ENCODE data around the gene LRRC42.

LRRC42 gene

DNA sequence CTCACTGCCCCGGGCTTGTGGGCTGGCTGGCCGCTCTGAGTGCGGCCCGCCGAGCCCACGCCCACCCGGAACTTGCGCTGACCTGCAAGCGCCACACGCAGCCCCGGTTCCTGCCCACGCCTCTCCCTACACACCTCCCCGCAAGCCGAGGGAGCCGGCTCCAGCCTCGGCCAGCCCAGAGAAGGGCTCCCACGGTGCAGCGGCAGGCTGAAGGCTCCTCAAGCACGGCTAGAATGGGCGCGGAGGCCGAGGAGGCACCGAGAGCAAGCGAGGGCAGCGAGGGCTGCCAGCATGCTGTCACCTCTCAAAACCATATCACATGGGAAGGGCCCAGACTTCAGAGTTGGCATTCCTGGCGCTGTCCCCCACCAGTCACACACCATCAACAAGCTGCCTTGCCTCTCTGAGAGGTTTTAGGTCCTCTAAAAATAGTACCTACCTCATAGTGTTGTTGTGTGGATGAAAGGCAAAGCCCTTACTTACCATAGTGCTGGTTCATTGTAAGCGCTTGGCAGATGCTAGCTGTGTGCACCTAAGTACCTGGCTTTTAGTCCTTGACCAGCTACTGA is 58.4 kb downstream of the LRRC42 start:
- no peak for DNase-seq (ENCODE audit: low read depth)

DNA sequence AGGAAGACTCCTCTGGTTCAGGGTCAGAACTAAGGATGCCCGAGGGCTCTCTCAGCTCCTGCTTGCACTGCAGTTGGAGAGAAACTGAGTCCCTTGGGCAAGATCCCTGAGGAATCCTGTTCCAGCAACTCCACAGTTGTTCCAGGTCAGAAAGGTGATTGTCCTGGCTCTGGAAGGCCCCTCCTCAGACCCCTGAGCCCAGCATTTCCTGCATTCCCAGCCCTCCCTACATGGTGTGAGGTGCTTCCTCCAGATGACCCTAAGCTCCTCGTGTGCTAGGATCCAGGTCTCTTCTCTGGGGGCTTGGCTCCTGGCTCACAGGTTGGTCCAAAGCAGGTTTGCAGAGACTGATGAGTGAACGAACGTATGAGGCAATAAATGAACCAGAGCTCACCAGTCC is 60.4 kb downstream of the LRRC42 start:
- no peak for DNase-seq (ENCODE audit: low read depth)

DNA sequence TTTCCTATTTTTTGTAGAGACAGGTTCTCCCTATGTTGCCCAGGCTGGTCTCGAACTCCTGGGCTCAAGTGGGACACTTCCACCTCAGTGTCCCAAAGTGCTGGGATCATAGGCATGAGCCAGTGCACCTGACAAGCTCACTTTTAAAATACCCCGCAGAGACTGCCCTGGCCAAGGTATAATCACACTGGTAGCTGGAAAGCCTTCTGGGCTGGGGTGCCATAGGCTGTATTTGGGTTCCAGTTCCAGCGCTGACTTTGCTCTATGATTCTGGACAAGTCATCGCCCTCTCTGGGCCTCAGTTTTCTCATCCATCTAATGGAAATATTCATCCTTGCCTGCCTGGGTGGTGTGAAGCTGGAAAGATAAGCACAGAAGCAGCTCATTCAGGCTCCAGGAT is 61.5 kb downstream of the LRRC42 start:
- DNase-seq (ENCODE audit: low read depth), result no peak

DNA sequence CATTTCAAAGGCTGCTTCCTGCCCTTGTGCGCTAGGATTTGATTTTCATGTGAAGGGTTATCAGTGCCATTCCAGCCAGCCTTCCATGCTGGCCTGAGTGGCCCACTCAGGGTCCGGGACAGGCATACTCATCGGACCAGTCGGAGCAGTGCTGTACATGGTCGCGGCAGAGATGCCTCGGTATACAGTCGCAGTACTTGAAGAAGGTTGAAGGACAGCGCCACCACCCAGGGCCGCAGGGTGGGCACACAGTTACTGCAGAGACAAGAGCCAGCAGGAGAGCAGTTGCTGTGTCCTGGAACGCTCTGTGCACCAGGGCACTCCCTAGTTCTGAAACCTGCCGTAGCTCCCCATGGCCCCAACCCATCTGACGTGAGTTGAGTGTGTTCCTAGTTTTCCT is 62.7 kb downstream of the LRRC42 start:
- no peak for DNase-seq (ENCODE audit: low read depth)

DNA sequence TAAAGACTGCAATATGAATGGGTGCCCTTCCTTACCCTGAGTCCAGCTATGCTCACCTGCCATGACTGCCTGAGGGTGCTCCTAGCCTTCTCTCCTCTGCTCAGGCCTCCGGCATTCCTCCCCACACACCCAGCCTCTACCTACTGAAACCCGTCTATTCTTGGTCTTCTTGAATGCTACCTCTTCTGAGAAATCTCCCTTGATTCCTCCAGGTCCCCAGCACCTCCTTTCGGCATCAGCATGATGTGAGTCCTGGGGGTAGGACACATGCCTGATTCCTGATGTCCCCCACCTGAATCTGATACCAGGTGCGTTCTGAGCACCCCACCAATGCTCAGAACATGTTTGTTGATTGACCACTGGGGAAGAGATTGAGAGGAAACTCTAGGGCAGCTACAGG is 63.3 kb downstream of the LRRC42 start:
- DNase-seq (ENCODE audit: low read depth), result no peak

DNA sequence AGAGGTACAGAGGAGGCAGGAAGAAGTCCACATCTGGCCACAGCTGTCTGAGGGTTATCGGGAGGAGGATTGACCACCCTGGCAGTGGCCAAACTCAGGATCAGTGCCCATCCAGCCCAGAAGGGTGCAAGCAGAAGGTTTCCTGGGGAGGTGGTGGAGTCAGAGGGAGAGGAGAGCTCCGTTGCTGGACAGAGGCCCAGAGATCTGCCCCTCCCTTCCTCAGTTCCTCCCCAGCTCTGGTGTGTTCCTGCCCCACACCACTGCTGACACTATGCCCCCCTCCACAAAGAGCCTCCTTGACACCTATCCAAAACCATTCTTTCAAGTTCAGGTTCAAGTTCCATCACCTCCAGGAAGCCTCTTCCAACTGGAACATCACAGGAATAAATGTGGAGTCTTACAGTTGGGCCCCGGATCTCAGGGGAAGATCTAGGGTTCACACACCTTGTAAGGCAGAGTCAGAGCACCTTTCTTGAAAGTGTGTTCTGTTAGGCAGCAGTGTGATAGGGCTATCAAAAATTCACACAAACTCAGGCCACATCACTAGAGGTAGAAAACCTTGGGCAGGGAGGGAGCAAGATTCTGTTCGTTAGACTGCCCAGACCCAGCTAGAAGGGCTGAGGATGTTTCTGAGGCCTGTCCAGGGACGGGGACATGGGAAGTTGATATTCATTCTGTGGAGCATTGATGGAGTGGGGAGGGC is 64.4 kb downstream of the LRRC42 start:
- DNase-seq (ENCODE audit: low read depth), result no peak

DNA sequence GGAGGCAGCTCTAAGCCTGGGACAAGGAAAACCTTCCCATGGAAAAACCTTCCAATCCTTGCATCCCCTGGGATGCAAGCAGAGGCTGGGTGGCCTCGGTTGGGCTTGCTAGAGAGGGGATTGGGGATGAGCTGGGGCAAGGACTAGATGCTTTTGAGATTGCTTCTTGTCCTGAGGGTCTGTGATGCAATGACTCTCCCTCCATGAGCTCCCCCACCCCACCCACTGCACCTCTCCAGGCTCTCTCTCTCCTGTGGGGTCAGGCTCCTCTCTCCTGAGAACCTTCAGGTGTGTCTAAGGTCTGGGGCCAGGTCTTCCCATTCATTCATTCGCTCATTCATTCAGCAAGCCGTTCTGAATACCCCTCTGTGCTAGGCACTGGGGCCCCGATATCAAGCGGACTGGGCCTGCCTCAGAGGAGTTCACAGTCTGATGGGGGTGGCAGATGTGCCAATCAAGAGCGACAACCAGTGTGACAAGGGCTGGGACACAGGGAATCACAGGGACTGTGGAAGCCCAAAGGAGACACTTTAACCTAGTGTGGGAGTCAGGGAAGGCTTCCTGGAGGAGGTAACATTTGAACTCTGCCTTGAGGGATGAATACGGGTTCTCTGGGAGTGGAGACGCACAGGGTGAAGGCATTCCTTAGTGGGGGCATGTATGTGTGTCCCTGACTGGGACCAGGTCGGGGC is 65.3 kb downstream of the LRRC42 start:
- no peak for DNase-seq (ENCODE audit: low read depth)

DNA sequence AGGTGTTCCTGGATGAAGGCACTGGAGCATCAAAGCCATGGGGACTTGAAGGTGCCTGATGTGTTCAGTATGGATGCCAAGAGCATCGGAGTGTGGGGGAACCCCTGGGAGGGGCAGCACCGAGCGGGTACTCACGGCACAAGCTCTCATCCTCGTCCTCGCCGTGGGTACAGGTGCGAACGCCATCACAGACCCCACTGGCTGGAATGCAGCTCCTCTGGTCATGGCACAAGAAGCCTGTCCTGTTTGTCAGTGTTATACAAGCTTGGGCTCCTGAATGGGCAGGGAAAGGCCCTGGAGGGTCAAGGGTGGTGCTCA is 65.8 kb downstream of the LRRC42 start:
- DNase-seq (ENCODE audit: low read depth), result no peak

DNA sequence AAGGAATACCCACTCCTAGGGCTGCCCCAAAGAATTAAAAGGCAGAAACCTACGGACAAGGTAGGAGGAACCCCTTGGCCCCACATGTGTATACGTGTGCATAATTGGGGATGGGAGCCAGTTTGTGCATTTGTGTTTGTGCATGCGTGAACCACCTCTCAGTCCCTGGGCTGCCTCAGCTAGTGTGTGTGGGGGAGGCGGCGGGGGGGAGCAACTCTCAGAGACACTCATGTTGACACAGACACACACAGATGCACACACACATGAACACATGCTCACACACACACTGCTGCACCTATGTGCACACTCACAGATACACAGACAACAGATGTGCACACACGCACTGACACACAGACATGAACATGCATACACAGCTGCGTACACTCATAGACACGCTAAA is 66.7 kb downstream of the LRRC42 start:
- DNase-seq (ENCODE audit: low read depth), result no peak

DNA sequence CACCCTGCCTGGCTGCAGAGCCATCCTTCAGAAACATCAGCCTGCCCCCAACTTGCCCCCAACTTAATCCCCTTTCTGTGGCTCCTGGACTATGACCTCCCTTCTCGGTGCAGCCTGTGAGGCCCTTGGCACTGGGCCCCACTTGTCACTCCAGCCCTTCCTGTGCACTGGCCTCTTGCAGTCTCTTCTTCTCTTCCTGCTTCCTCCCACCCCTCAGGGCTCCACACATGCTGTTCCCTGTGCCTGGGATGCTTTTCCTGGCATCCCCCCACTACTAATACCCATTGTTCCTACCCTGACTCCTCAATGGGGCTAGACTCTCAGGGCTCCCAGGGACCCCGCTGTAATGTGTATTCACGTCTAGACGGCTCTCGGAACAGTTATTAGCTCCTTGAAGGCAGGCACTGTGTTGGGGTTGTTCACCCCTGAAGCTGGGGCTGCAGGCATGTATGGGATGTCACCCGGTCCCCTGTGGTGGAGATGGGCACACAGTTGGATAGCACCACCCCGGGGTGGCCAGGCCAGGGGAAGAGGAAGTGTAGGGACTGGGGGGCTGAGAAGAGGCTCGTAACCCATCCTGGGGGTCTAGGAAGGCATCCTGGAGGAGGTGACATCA is 67.4 kb downstream of the LRRC42 start:
- no peak for DNase-seq (ENCODE audit: low read depth)

DNA sequence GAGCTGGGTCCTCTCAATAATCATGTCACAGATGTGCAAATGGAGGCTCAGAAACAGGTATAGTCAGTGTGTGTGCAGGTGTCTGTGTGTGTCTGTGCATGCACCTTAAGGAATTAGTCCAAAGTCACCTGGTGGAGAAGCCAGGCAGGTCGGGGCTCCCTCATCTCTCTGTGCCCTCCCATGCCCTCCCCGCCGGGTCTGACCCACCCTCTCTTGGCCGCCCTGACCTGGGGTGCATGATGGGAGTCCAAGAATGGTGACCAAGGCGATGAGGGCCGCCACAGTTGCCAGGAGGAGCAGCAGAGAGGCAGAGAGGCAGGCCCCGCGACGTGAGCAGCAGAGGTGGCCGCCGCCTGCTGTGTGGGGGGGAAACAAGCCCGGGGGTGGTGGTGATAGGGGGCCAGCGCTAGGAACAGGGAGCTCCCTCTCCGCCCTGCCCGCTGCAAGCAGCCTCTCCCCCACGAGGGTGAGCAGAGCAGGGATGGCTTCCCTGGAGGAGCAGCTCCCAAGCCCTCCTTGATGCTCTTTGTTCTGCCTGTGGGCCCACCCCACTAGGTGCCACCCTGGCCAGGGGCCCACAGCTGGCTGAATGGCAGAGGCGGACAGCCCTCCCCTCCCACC is 68.0 kb downstream of the LRRC42 start:
- DNase-seq (ENCODE audit: low read depth), result no peak

DNA sequence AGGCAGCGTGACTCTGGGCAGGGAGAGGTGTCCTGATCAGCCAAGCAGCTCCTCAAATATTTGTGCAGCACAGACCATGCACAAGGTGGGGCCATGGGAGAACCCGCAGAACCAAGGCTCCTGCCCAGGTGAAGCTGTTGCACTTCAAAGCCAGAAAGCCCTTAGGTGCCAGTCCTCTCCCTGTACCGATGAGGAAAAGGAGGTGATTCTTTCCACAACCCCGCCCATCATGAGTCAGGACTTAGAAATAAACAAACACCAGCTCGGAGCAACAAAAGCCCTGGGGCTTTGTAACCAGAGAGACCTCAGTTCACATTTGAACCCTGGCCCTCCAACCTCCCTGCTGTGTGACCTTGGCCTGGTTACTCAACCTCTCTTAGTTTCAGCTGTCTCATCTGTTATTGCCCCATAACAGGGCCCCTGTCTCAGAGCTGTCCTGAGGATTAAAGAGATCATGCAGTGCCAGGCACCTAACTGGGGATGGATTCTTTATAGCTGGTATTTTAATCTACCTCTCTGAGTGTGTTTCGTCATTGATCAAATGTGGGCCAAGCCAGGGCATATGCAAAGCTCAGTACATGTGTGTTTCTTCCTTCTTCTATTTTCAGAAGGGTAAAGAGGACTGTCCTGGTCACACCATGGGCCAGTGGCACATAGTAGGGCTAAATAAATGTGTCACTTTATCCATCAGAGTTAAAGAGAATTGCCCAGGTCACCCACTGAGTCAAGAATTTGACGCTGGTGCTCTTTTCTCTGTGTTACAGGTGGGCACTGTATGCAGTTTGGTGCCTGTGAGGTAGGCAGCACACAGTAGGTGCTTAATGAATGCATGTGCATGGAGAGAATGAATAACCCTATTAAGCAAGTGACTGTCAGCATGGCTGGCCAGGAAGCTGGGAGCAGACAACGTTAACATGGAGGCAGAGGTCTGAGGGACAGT is 70.5 kb downstream of the LRRC42 start:
- peak; percentile 97 for DNase-seq (ENCODE audit: low read depth)
